Left lobe of liver (tissue), 2 donors: ENCODE data around the gene PLAC1. TPM values are rescaled to one million over a fixed set of nuclear protein-coding genes. Genes with fewer than 3 reads are reported as not detected.

Experiments
- ATAC-seq: fragments of 200-7000 bp; cut with Tn5 transposase; one replicate; pipeline ENCODE4 v1.9.1; 2020; ENCODE audit warnings: mild to moderate bottlenecking, moderate library complexity
- DNase-seq: peaks from one replicate; pipeline ENCODE4 v3.0.0-alpha.2; 2020; ENCODE audit warnings: low spot score
- total RNA-seq: library from RNA; stranded (reverse); gene quantifications from one replicate; pipeline ENCODE4 v1.2.1, GENCODE V29; 2021
- donor health status: DM: no; HTN: no; CAD: no; lungs with moderate emphysema.
- donor health status: DM: no; HTN: yes; CAD: no.

PLAC1 gene
- total RNA-seq, 1 donor from 2014 or later, result not detected

- DNase-seq, result no peak
- no peak for ATAC-seq
Measured at GRCh38 chrX:134592303-134592702, 66.0 kb downstream of the PLAC1 start.

GRCh38 chrX:134591502-134591901 is 66.8 kb downstream of the PLAC1 start:
- ATAC-seq, result no peak
- DNase-seq, result no peak

GRCh38 chrX:134588806-134589205 is 69.5 kb downstream of the PLAC1 start:
- DNase-seq (no peak), ATAC-seq (no peak)

- DNase-seq (no peak), ATAC-seq (no peak)
Measured at GRCh38 chrX:134580907-134581306, 77.4 kb downstream of the PLAC1 start.

- no peak for ATAC-seq
Measured at GRCh38 chrX:134573683-134574035, 84.6 kb downstream of the PLAC1 start.

GRCh38 chrX:134572816-134573682 is 85.2 kb downstream of the PLAC1 start:
- DNase-seq (no peak), ATAC-seq (no peak)

More at GRCh38 chrX:134573683-134574035, 84.6 kb downstream of the PLAC1 start:
- no peak for DNase-seq

- no peak for ATAC-seq
Measured at GRCh38 chrX:134571796-134572195, 86.5 kb downstream of the PLAC1 start.

GRCh38 chrX:134570899-134571298 is 87.4 kb downstream of the PLAC1 start:
- DNase-seq (no peak), ATAC-seq (no peak)

More at GRCh38 chrX:134571796-134572195, 86.5 kb downstream of the PLAC1 start:
- DNase-seq, result no peak

- no peak for ATAC-seq
Measured at GRCh38 chrX:134570509-134570846, 87.8 kb downstream of the PLAC1 start.

GRCh38 chrX:134569306-134569705 is 89.0 kb downstream of the PLAC1 start:
- no peak for ATAC-seq
- DNase-seq, result no peak

More at GRCh38 chrX:134570509-134570846, 87.8 kb downstream of the PLAC1 start:
- DNase-seq, result no peak

GRCh38 chrX:134568285-134569016 is 89.8 kb downstream of the PLAC1 start:
- ATAC-seq, result no peak
- no peak for DNase-seq

GRCh38 chrX:134566506-134566905 is 91.8 kb downstream of the PLAC1 start:
- no peak for DNase-seq

GRCh38 chrX:134562002-134562401 is 96.3 kb downstream of the PLAC1 start:
- DNase-seq (no peak), ATAC-seq (no peak)

More at GRCh38 chrX:134566506-134566905, 91.8 kb downstream of the PLAC1 start:
- no peak for ATAC-seq

- DNase-seq, result no peak
- ATAC-seq, result no peak
Measured at GRCh38 chrX:134558133-134558532, 100.1 kb downstream of the PLAC1 start.

- no peak for DNase-seq
- no peak for ATAC-seq
Measured at GRCh38 chrX:134554291-134554690, 104.0 kb downstream of the PLAC1 start.

GRCh38 chrX:134552351-134552750 is 105.9 kb downstream of the PLAC1 start:
- ATAC-seq (no peak), DNase-seq (no peak)

- DNase-seq (no peak), ATAC-seq (no peak)
Measured at GRCh38 chrX:134551376-134552048, 106.8 kb downstream of the PLAC1 start.

GRCh38 chrX:134548257-134549201 is 109.7 kb downstream of the PLAC1 start:
- ATAC-seq, result no peak

GRCh38 chrX:134547047-134547679 is 111.1 kb downstream of the PLAC1 start:
- DNase-seq (no peak), ATAC-seq (no peak)

More at GRCh38 chrX:134548257-134549201, 109.7 kb downstream of the PLAC1 start:
- DNase-seq, result no peak

- no peak for ATAC-seq
- no peak for DNase-seq
Measured at GRCh38 chrX:134546187-134546586, 112.1 kb downstream of the PLAC1 start.
